A549 treated with Mapracorat at 1 μM for 4 hours (cell line): ENCODE results near the gene GAD1. TPM values are rescaled to one million over a fixed set of nuclear protein-coding genes. Genes with fewer than 3 reads are reported as not detected.

Source experiments
- total RNA-seq: library from RNA; stranded (reverse); fragments of 200-300 nt; extraction: Qiagen RNA extraction; gene quantifications from 5 replicates; pipeline ENCODE4 v1.2.3, GENCODE V29; 2022

The GAD1 gene
- 0.26 to 0.83 TPM (median 0.76 TPM) in 5 replicates for total RNA-seq

GRCh38 chr2:170816504-170817092 is at the start of gene GAD1:
TSS of gene GAD1 (plus strand) at chr2:170816887. CDS start at chr2:170818592, 1,705 bp downstream.

GRCh38 chr2:170770008-170770605 is 46.6 kb upstream of the GAD1 start, which contains the start of gene ERICH2:
TSS of gene ERICH2 (plus strand) at chr2:170770378. CDS start at chr2:170770682, 304 bp downstream.

Other genes starting within 250 kb of the GAD1 start
- 0.06 TPM in 1 of 5 replicates, not detected in the others for gene SP5, start 101.5 kb upstream of the GAD1 start, total RNA-seq
- gene ERICH2, start 46.5 kb upstream of the GAD1 start, total RNA-seq, result not detected in 5 replicates
- gene GORASP2, start 112.4 kb downstream of the GAD1 start, total RNA-seq, result 82.2 to 106 TPM (median 88.9 TPM) in 5 replicates